ENCODE data around the gene ALOXE3.
A peak's percentile ranks its signal among the peaks of the same experiment; 100 is the strongest.

The ALOXE3 gene

GRCh38 chr17:8164815-8165131 is 46.5 kb upstream of the ALOXE3 start:
- Histone ChIP-seq H3F3A (ENCODE audit: insufficient read depth, low read length) (no peaks in the 10 kb centered on the region), H3K9me2 (ENCODE audit: low read depth, low read length) (no peaks in the 10 kb centered on the region), H3K27me3 (ENCODE audit: insufficient read depth, low read length) (no peaks in the 10 kb centered on the region), H3K9ac (ENCODE audit: low read length) (peak overlapping the region; percentile 91; the same call in 1 of the 2 replicates), H3K4me2 (ENCODE audit: low read length) (peak overlapping the region; percentile 90; the same call in 1 of the 2 replicates), H3K4me3 (ENCODE audit: low read depth, low read length, poor library complexity, severe bottlenecking) (peak overlapping the region; percentile 99), H3K36me3 (ENCODE audit: insufficient read depth, low read length) (peaks cover 15% of the 10 kb centered on the region), H3K79me2 (ENCODE audit: insufficient read depth, low read length) (peaks cover 9% of the 10 kb centered on the region; the same call in 1 of the 2 replicates), H3K9me3 (ENCODE audit: low read length) (no peaks in the 10 kb centered on the region), H2AFZ (ENCODE audit: low read length) (no peak overlapping the region), H3K27ac (ENCODE audit: low read depth, low read length, poor library complexity, severe bottlenecking) (peak overlapping the region; percentile 92), H4K20me1 (ENCODE audit: insufficient read depth, low read length) (no peaks in the 10 kb centered on the region), H3K4me1 (ENCODE audit: insufficient read depth, low read length, severe bottlenecking) (peaks cover 44% of the 10 kb centered on the region)
- TF ChIP-seq, protein P1, sequence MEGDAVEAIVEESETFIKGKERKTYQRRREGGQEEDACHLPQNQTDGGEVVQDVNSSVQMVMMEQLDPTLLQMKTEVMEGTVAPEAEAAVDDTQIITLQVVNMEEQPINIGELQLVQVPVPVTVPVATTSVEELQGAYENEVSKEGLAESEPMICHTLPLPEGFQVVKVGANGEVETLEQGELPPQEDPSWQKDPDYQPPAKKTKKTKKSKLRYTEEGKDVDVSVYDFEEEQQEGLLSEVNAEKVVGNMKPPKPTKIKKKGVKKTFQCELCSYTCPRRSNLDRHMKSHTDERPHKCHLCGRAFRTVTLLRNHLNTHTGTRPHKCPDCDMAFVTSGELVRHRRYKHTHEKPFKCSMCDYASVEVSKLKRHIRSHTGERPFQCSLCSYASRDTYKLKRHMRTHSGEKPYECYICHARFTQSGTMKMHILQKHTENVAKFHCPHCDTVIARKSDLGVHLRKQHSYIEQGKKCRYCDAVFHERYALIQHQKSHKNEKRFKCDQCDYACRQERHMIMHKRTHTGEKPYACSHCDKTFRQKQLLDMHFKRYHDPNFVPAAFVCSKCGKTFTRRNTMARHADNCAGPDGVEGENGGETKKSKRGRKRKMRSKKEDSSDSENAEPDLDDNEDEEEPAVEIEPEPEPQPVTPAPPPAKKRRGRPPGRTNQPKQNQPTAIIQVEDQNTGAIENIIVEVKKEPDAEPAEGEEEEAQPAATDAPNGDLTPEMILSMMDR (IDR thresholded peaks at IDR 0.05; ENCODE audit: low read length) = no peak
- no peak for TF ChIP-seq EZH2 (IDR thresholded peaks at IDR 0.05; ENCODE audit: borderline replicate concordance, low read length)

DNA sequence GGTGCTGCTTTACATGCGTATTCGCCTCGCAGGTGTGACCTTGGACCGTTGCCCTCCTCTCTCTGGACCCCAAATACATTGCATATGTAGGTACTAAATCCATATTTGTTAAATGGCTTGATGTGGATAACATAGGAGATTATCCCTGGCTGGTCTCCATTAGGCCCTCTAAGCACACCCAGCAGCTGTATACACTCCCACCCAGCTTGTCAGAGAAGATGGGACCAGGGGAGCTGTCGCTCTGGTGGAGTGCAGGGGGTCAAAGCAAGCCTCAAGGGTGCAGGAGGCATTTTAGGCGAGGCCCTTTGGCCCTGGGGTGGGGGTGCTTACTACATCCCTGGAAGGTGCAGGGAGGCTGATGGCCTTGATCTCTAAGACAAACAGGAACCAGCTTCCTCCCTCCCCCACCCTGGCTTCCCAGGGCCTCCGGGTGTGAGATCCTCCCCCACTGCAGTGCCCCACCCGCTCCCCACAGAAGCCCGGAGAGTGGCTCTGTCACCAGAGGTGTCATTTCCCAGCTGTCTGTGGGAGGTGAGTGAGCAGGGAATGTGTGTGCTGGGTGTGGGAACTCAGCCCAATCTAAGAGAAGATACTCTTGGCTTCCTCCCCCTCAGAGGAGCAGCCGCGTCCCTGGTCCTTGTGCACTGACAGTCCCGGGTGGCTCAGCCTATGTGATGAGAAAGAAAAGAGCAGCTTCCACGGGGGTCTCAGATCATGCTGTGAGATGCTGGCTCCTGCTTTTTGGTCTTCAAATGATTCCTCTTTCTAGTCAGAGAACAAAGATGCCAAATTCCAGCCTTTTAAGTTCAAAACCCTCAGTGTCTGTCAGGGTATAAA is 45.9 kb upstream of the ALOXE3 start:
- Histone ChIP-seq H3K4me3 (ENCODE audit: low read depth, low read length, poor library complexity, severe bottlenecking) (peak overlapping the region; percentile 99), H3K9me2 (ENCODE audit: low read depth, low read length) (no peaks in the 10 kb centered on the region), H3K36me3 (ENCODE audit: insufficient read depth, low read length) (peaks cover 21% of the 10 kb centered on the region), H3F3A (ENCODE audit: insufficient read depth, low read length) (no peaks in the 10 kb centered on the region), H2AFZ (ENCODE audit: low read length) (no peak overlapping the region), H3K9me3 (ENCODE audit: low read length) (no peaks in the 10 kb centered on the region), H3K79me2 (ENCODE audit: insufficient read depth, low read length) (peaks cover 9% of the 10 kb centered on the region; the same call in 1 of the 2 replicates), H3K4me2 (ENCODE audit: low read length) (peak overlapping the region; percentile 90), H3K27me3 (ENCODE audit: insufficient read depth, low read length) (no peaks in the 10 kb centered on the region), H4K20me1 (ENCODE audit: insufficient read depth, low read length) (no peaks in the 10 kb centered on the region), H3K9ac (ENCODE audit: low read length) (peak overlapping the region; percentile 91), H3K4me1 (ENCODE audit: insufficient read depth, low read length, severe bottlenecking) (peaks cover 46% of the 10 kb centered on the region), H3K27ac (ENCODE audit: low read depth, low read length, poor library complexity, severe bottlenecking) (peak overlapping the region; percentile 92)
- no peak for TF ChIP-seq EZH2 (IDR thresholded peaks at IDR 0.05; ENCODE audit: borderline replicate concordance, low read length)
- TF ChIP-seq, protein P1 (IDR thresholded peaks at IDR 0.05; ENCODE audit: low read length) = no peak

DNA sequence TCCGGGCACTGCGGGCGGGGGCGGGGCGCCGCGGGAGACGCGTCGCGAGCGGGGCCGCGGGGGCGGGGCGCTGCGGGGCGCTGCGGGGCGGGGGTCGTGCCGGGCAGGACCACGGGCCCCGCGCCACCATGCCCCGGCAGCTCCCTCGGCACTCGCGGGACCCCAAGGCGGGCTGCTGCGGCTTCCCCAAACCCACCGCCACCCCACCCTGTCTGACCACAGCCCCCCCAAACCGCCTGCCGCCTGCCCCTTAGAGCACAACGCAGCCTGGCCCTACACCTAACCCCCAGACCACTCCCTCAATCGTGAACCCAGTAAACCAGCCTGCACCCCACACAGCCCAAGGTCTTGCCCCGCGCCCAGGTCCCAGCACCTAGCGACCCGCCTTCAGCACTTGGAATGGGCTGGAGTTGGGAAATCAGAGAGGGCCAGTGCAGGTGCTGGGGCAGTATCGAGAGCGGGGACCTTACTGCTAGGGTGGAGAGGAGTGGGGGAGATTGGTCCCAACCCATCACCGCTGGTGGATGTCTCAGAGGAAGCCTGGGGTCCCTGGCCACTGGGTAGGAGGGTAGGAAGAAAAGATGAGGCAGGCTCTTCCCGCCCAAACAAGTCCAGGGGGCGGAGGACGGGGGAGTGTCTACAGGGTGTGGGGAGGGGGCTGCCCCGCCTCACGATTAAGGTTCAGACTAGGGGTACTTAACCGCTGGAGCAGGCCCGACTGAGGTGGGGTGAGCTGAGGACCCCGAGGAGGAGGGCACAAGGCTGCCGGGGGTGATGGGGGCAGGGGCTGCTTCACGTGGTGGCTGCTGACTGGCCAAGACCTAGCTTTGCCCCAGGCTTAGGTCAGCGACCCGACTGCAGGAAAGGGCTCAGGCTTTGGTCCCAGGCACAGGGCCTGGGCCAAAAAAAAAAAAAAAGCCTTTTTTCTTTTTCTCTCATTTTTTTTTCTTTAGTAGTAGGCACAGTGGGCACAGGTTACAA is 45.0 kb upstream of the ALOXE3 start:
- no peaks in the 10 kb centered on the region for H3F3A ChIP-seq (ENCODE audit: insufficient read depth, low read length)
- no peaks in the 10 kb centered on the region for H3K9me2 ChIP-seq (ENCODE audit: low read depth, low read length)
- peaks cover 9% of the 10 kb centered on the region; the same call in 1 of the 2 replicates for H3K79me2 ChIP-seq (ENCODE audit: insufficient read depth, low read length)
- H3K4me3 ChIP-seq (ENCODE audit: low read depth, low read length, poor library complexity, severe bottlenecking) = peak overlapping the region; percentile 99
- peaks cover 46% of the 10 kb centered on the region for H3K4me1 ChIP-seq (ENCODE audit: insufficient read depth, low read length, severe bottlenecking)
- no peaks in the 10 kb centered on the region for H3K27me3 ChIP-seq (ENCODE audit: insufficient read depth, low read length)
- H2AFZ ChIP-seq (ENCODE audit: low read length) = no peak overlapping the region
- H3K9me3 ChIP-seq (ENCODE audit: low read length) = no peaks in the 10 kb centered on the region
- peak overlapping the region; percentile 92 for H3K27ac ChIP-seq (ENCODE audit: low read depth, low read length, poor library complexity, severe bottlenecking)
- H3K4me2 ChIP-seq (ENCODE audit: low read length) = peak overlapping the region; percentile 90
- H3K36me3 ChIP-seq (ENCODE audit: insufficient read depth, low read length) = peaks cover 24% of the 10 kb centered on the region
- no peaks in the 10 kb centered on the region for H4K20me1 ChIP-seq (ENCODE audit: insufficient read depth, low read length)
- peak overlapping the region; percentile 99 for H3K9ac ChIP-seq (ENCODE audit: low read length)
- TF ChIP-seq, protein P1 (IDR thresholded peaks at IDR 0.05; ENCODE audit: low read length) = no peak
- no peak for TF ChIP-seq EZH2 (IDR thresholded peaks at IDR 0.05; ENCODE audit: borderline replicate concordance, low read length)
